HepG2 (cell line): ENCODE results near the gene WDR53. TPM values are rescaled to one million over a fixed set of nuclear protein-coding genes. Genes with fewer than 3 reads are reported as not detected.

ENCODE experiments used
- ATAC-seq: fragments of 200-7000 bp; cut with Tn5 transposase; 3 replicates; pipeline ENCODE4 v1.9.1; 2020; ENCODE audit warnings: mild to moderate bottlenecking, moderate library complexity
- BruUV-seq: library from RNA; stranded (reverse); fragments of 400-500 nt; replicated peaks from 2 replicates; lab custom pipeline; 2021; lab: Mats Ljungman, UMichigan
- CTCF ChIA-PET: fragments of 300-600 bp; formaldehyde crosslinking; extraction: SDS; loops from one replicate; lab custom pipeline; 2021; ENCODE audit warnings: low total read pairs, inconsistent platforms, low intra/inter-chr PET ratio; lab: Yijun Ruan, JAX
- POLR2A ChIA-PET: fragments of 350-600 bp; sonication (Branson Sonifier 250); formaldehyde crosslinking; loops from one replicate; lab custom pipeline; 2020; ENCODE audit warnings: antibody characterized with exemption, inconsistent platforms; lab: Yijun Ruan, JAX
- DNase-seq: peaks from one replicate; pipeline ENCODE4 v3.0.0-alpha.2; 2015; ENCODE audit warnings: low spot score
- FAIRE-seq: peaks from 3 replicates; lab custom pipeline; 2011; peaks lifted over from hg19 to GRCh38; lab: Jason Lieb, UNC
- H2AFZ ChIP-seq: one replicate; pipeline ENCODE4 v1.6.1; 2011; ENCODE audit warnings: low read length, inconsistent platforms
- H3K27ac ChIP-seq: fragments of 300-600 bp; 3 replicates; pipeline ENCODE4 v1.8.0; 2011; ENCODE audit warnings: mixed run types, mild to moderate bottlenecking, mixed read lengths, low read length, inconsistent platforms; ENCODE audit not compliant: insufficient read depth; ENCODE audit errors: extremely low read length
- H3K27me3 ChIP-seq, 2 experiments: fragments of 200-600 bp in 1 of 2; 2 replicates in 1 of 2; 3 replicates in 1 of 2; pipeline versions ENCODE4 v1.6.0 to v1.8.0; 2011; ENCODE audit warnings: low read length in 2 of 2, mild to moderate bottlenecking in 2 of 2, moderate library complexity in 2 of 2, inconsistent platforms in 1 of 2; ENCODE audit not compliant: insufficient read depth in 2 of 2, control insufficient read depth in 1 of 2
- H3K36me3 ChIP-seq, 2 experiments: fragments of 200-600 bp in 1 of 2; replicated peaks in 1 of 2; 2 replicates in 1 of 2; 3 replicates in 1 of 2; pipeline versions ENCODE4 v1.5.1 to v1.8.0; 2011; ENCODE audit warnings: low read length in 2 of 2, inconsistent platforms in 1 of 2; ENCODE audit not compliant: insufficient read depth in 2 of 2, control insufficient read depth in 1 of 2
- H3K4me1 ChIP-seq: 2 replicates; pipeline ENCODE4 v1.5.1; 2012; ENCODE audit warnings: low read length, inconsistent platforms; ENCODE audit not compliant: insufficient read depth
- H3K4me2 ChIP-seq: 2 replicates; pipeline ENCODE4 v1.6.0; 2011; ENCODE audit warnings: low read depth, low read length, inconsistent platforms
- H3K4me3 ChIP-seq, 3 experiments: fragments of 200-600 bp in 1 of 3; sonication (generic), shearing (Covaris generic) in 1 of 3; replicated peaks in 1 of 3; 2 replicates each; pipeline ENCODE4 v1.5.1; 2011 to 2016; ENCODE audit warnings: low read length in 3 of 3, inconsistent platforms in 2 of 3, low read depth in 2 of 3, mild to moderate bottlenecking in 2 of 3, control low read depth in 1 of 3, mixed read lengths in 1 of 3; ENCODE audit not compliant: insufficient read depth in 1 of 3
- H3K79me2 ChIP-seq: one replicate; pipeline ENCODE4 v1.6.1; 2011; ENCODE audit warnings: low read length, inconsistent platforms; ENCODE audit not compliant: insufficient read depth
- H3K9ac ChIP-seq: 2 replicates; pipeline ENCODE4 v1.6.0; 2011; ENCODE audit warnings: mild to moderate bottlenecking, low read depth, low read length, inconsistent platforms; ENCODE audit not compliant: insufficient read depth
- H3K9me3 ChIP-seq: 2 replicates; pipeline ENCODE4 v1.5.1; 2012; ENCODE audit warnings: mild to moderate bottlenecking, low read length
- H4K20me1 ChIP-seq: 2 replicates; pipeline ENCODE4 v1.6.0; 2011; ENCODE audit warnings: inconsistent platforms, mild to moderate bottlenecking, low read length, moderate library complexity; ENCODE audit not compliant: insufficient read depth
- ARNT2 ChIP-seq: sonication (generic); formaldehyde crosslinking; IDR thresholded peaks from 2 replicates; pipeline ENCODE4 v1.8.0; 2022; ENCODE audit warnings: mild to moderate bottlenecking, low read depth, missing genetic modification reagents, moderate library complexity
- BCL6 ChIP-seq: IDR thresholded peaks from 2 replicates; pipeline ENCODE4 v1.6.1; 2016; ENCODE audit warnings: missing genetic modification reagents, missing compliant biosample characterization
- HNRNPH1 ChIP-seq: fragments of 200-400 bp; formaldehyde crosslinking; optimal IDR thresholded peaks from 2 replicates; pipeline ENCODE3; 2017; ENCODE audit warnings: mild to moderate bottlenecking, low read depth, low read length
- HOXA5 ChIP-seq: sonication (generic); formaldehyde crosslinking; IDR thresholded peaks from 2 replicates; pipeline ENCODE4 v1.4.0; 2020; ENCODE audit warnings: missing genetic modification reagents
- RARA ChIP-seq: IDR thresholded peaks from 2 replicates; pipeline ENCODE4 v1.6.1; 2016; ENCODE audit warnings: missing genetic modification reagents, missing compliant biosample characterization
- STAT5B ChIP-seq: sonication (generic); formaldehyde crosslinking; IDR thresholded peaks from 2 replicates; pipeline ENCODE4 v1.4.0; 2020; ENCODE audit warnings: missing genetic modification reagents
- TAF15 ChIP-seq: fragments of 200-400 bp; formaldehyde crosslinking; IDR thresholded peaks from one replicate; pipeline ENCODE4 v1.6.1; 2018; ENCODE audit warnings: mild to moderate bottlenecking, low read depth, low read length; ENCODE audit not compliant: poor library complexity, severe bottlenecking
- TCF7 ChIP-seq: sonication (generic); IDR thresholded peaks from 2 replicates; pipeline ENCODE4 v1.6.1; 2016; ENCODE audit warnings: antibody characterized with exemption, low read depth
- TRIM24 ChIP-seq: sonication (generic); formaldehyde crosslinking; IDR thresholded peaks from 2 replicates; pipeline ENCODE4 v1.8.0; 2022; ENCODE audit warnings: mild to moderate bottlenecking, missing genetic modification reagents
- ZNF331 ChIP-seq: sonication (generic); formaldehyde crosslinking; IDR thresholded peaks from 2 replicates; pipeline ENCODE4 v1.4.0; 2020; ENCODE audit warnings: missing genetic modification reagents
- ZNF543 ChIP-seq: sonication (generic); formaldehyde crosslinking; IDR thresholded peaks from 2 replicates; pipeline ENCODE4 v1.4.0; 2020; ENCODE audit warnings: mild to moderate bottlenecking, missing genetic modification reagents
- ZNF766 ChIP-seq: sonication (generic); formaldehyde crosslinking; IDR thresholded peaks from 2 replicates; pipeline ENCODE4 v1.5.0; 2020; ENCODE audit warnings: missing genetic modification reagents, borderline replicate concordance
- ZNF780A ChIP-seq: sonication (generic); formaldehyde crosslinking; IDR thresholded peaks from 2 replicates; pipeline ENCODE4 v1.8.0; 2022; ENCODE audit warnings: mild to moderate bottlenecking, missing genetic modification reagents, moderate library complexity
- WGBS: methylation state at CpG from one replicate; pipeline ENCODE4 v1.1.6; 2017; ENCODE audit warnings: low lambda C conversion rate; 5-methylcytosine and 5-hydroxymethylcytosine counted together
- in situ Hi-C: cut with HindIII; loops from 2 replicates; pipeline ENCODE4 v1.10.0; 2017; ENCODE audit warnings: low pct_unique_long_range_greater_than_20kb; ENCODE audit not compliant: extremely low pct_ligation_motif_present
- intact Hi-C: fragments of 100-400 bp; cut with micrococcal nuclease; formaldehyde crosslinking; loops from one replicate; pipeline ENCODE4 v1.10.0; 2022; ENCODE audit not compliant: unreplicated experiment
- polyA plus RNA-seq, 8 experiments: library from polyadenylated mRNA; depleted of rRNA in 3 of 8; stranded (reverse) in 7 of 8; unstranded in 1 of 8; fragments of >200 nt; fragmentation: Illumina TruSeq in 4 of 8; extraction: Trizol in 4 of 8; gene quantifications; 2 replicates each; pipeline versions ENCODE4 v1.2.1 to v1.2.3, GENCODE V29; 2011 to 2016; ENCODE audit warnings: low read depth in 4 of 8, missing spikeins in 1 of 8, mixed read lengths in 1 of 8; ENCODE audit not compliant: insufficient read depth in 1 of 8
- total RNA-seq, 5 experiments: library from RNA; depleted of rRNA; stranded (reverse); fragments of >200 nt; fragmentation: Illumina TruSeq; extraction: Trizol; gene quantifications; 2 replicates each; pipeline ENCODE4 v1.2.3, GENCODE V29; 2016; ENCODE audit warnings: low read depth in 1 of 5

WDR53 gene
- total and polyA plus RNA-seq, 2 of the 13 experiments (the other 11 are each of a cell fraction or from before 2014, with no cell fraction given), result 3.5 to 7.7 TPM

DNA sequence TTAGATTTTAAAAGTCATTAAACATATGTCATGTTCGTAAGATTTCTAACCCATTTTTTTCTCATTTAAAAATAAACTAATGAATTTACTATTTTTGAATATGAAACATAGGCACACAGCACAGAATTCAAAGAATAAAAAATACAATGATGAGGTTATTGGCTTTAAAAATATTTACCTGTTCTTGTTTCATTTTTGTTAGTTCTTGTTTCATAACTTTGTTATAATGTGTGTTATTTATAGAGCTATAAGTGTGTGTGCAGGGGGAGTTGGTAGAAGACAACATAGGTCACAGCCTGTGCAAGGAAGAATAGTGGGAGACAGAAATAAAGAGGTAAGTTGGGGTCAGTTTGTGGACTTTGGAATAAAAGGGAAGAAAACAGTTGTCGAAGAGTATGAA, 40.3 kb upstream of the WDR53 start (continued):
- TF ChIP-seq STAT5B, result no peak
- TF ChIP-seq TCF7, result no peak
- TF ChIP-seq HOXA5 (CRISPR knock-in tag), result no peak
- no peak for TF ChIP-seq ZNF543 (CRISPR knock-in tag)
- no peak for TF ChIP-seq TRIM24

DNA sequence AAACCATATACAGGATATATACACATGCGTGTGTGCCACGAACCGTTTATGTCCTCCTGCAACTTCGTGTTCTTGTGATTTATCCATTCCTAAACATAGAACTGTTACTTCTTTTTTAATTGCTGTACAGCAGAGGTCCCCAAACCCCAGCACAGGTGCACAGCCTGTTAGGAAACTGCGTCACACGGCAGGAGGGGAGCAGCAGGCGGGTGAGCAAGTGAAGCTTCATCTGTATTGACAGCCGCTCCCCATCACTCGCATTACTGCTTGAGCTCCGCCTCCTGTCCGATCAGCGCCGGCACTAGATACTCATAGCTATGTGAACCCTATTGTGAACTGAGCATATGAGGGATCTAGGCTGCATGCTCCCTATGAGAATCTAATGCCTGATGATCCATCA, 36.2 kb upstream of the WDR53 start:
- WGBS, result 12% methylated on average over 13 of the region's 13 CpGs
- H4K20me1 ChIP-seq, result no peaks in the 10 kb centered on the region
- ChIA-PET CTCF (no interaction called here), POLR2A (no interaction called here)
- TF ChIP-seq ARNT2, result no peak
- TF ChIP-seq ZNF780A (CRISPR knock-in tag), result no peak
- TF ChIP-seq HNRNPH1, result no peak
- intact Hi-C loops (no loop called here), in situ Hi-C loops (no loop called here)
- DNase-seq (no peak), ATAC-seq (peak; percentile 25; the same call in 2 of the 3 replicates), FAIRE-seq (no peak)
- no TSS peak for BruUV-seq
- H3K9me3 ChIP-seq, result no peaks in the 10 kb centered on the region
- peaks cover 27% of the 10 kb centered on the region for H3K4me1 ChIP-seq
- no peaks in the 10 kb centered on the region for H3K36me3 ChIP-seq
- H3K9ac ChIP-seq, result no peak overlapping the region
- H2AFZ ChIP-seq, result no peak overlapping the region
- H3K27ac ChIP-seq, result no peak overlapping the region
- H3K4me3 ChIP-seq, result no peak overlapping the region
- H3K27me3 ChIP-seq, result peaks cover 2 to 25% of the 10 kb centered on the region in 2 experiments; a peak in 4 of 5 replicates
- no peak overlapping the region; the same call in 1 of the 2 replicates for H3K4me2 ChIP-seq
- H3K79me2 ChIP-seq, result no peaks in the 10 kb centered on the region

DNA sequence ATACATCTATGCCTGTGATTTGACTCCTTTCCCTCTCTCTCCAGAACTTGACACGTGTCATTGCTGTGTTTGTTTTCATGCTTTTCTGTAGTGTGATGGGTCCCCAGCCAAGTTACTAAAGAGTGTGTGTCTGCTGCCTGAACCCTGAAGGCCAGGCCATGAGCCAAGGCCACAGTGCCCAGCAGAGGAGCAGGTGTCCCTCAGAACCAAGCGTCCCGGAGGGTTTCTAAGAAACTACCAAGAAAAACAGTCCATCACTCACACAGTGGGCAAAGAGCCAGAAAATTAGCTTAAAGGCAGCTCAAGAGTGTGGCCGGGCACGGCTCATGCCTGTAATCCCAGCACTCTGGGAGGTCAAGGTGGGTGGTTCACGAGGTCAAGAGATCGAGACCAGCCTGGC, 35.3 kb upstream of the WDR53 start:
- Histone ChIP-seq H4K20me1 (no peaks in the 10 kb centered on the region), H3K9ac (no peak overlapping the region), H3K4me3 (no peak overlapping the region), H3K36me3 (no peaks in the 10 kb centered on the region), H2AFZ (no peak overlapping the region), H3K4me2 (no peak overlapping the region; the same call in 1 of the 2 replicates), H3K4me1 (peaks cover 27% of the 10 kb centered on the region), H3K27me3 (peaks cover 2 to 25% of the 10 kb centered on the region in 2 experiments; a peak in 4 of 5 replicates), H3K79me2 (no peaks in the 10 kb centered on the region), H3K27ac (no peak overlapping the region), H3K9me3 (no peaks in the 10 kb centered on the region)
- TF ChIP-seq ZNF766 (CRISPR knock-in tag), result no peak
- peak; percentile 63 for TF ChIP-seq BCL6 (CRISPR knock-in tag)
- peak; percentile 42 for TF ChIP-seq RARA (CRISPR knock-in tag)
- no peak for TF ChIP-seq TAF15
- no peak for TF ChIP-seq ZNF331
- ATAC-seq, result peak; percentile 59
- in situ Hi-C loops (no loop called here), intact Hi-C loops (no loop called here)
- no peak for FAIRE-seq
- WGBS, result 34% methylated on average over 7 of the region's 7 CpGs
- ChIA-PET POLR2A (interaction anchor here (1.0 kb wide), 1 partner anchor 28 kb away, joined by 3 read pairs; no protein-coding TSS in a partner anchor), CTCF (no interaction called here)
- DNase-seq, result no peak
- BruUV-seq, result no TSS peak
